K562 treated with DMSO at 1 percent for 24 hours (cell line): ENCODE data around the gene DYNC1LI2. TPM values are rescaled to one million over a fixed set of nuclear protein-coding genes. Genes with fewer than 3 reads are reported as not detected.

ENCODE experiments used
- total RNA-seq: library from RNA; unstranded; fragments of 300-600 nt; gene quantifications from 2 replicates; pipeline ENCODE4 v1.2.3, GENCODE V29; 2022; ENCODE audit warnings: low read depth; ENCODE audit not compliant: insufficient read depth

Gene DYNC1LI2
- total RNA-seq, result 21.9 and 24.1 TPM in 2 replicates

DNA sequence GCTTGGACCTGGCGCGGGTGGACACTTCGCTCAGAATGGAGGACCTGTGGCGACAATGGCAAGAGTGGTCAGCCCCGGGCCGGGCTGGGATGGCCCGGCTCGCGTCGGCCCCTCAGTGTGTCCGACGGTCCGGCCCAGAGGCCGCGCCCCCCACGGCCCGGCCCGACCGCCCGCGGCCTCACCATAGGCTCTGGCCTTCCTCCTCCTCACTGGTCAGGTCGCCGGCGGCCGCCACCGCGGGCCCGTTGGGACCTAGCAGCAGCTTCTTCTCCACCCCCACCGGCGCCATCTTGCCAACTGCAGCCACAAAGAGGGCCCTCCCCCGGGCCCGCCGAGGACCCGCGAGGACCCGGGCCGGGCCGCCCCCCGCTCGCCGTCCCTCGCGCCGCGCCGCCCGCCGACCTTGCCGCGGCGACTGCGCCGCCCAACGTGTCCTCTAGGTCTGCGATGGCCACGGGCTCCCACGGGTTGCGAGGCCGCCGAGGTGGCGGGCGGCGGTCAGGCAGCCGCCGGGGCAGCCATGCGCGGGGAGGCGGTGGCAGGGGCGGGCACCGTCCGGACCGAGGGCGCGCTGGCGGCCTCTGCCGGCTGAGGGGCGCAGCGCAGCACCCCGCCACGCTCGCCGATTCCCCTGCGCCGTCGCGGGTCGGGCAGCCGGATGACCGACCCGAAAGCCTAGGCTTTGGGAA lies at the start of gene DYNC1LI2:
TSS of gene DYNC1LI2 (minus strand) at position 307 of the 689 bp plus-strand sequence. CDS start at position 289, 18 bp downstream.

DNA sequence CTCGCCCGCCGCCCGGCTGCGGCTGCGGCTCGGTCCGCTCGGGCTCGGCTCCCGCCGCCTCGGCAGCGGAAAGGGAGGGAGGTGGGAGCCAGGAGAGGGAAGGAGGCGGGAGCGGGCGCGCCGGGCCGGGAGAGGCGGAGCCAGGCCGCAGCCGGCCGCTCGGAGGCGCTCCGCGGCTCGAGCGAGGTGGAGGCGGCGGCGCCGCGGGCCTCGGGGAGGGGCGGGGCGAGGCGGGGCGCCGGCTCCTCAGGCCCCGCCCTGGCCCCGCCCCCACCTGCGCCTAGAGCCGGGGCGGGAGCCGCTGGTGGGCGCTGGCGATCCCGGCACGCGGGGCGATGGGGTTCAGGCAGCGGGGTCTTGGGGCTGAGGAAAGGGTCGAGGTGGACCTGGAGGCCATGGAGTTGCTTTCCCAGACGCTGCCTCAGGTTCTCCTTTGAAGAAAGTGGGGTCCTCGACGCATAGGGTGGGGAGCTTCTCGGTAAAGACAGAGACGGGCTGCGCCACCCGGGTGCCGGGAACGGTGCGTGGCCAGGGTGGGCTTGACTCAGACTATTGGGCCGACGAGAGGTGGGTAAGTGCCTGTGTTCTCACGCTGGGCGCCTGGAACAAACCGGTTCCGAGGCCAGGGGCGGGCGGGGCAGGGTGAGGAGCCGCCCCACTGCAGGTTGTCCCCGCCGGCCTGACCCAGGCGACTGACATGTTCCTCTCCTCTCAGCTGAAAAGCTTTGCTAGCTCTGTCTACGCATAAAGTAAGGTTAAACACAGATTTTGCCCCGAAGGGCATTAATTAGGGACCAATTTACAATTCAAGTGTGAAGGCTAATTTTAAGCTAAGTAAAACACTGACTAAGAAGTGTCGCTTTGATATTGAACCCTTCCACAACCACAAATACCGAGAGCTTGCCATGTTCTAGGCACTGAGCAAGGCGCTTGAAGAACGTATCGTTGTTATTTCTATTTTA lies 54.5 kb downstream of the DYNC1LI2 start, which contains the start of gene CMTM4:
TSS of gene CMTM4 (minus strand) at position 75 of the 962 bp plus-strand sequence. CDS start 218 bp downstream, outside the sequence.

Other genes starting within 250 kb of the DYNC1LI2 start
- 9.3 and 9.5 TPM in 2 replicates for gene TK2, start 201.5 kb downstream of the DYNC1LI2 start, total RNA-seq
- gene CKLF, start 199.0 kb downstream of the DYNC1LI2 start, total RNA-seq, result 163 and 191 TPM in 2 replicates
- 5.9 and 6.3 TPM in 2 replicates for gene CMTM1, start 185.2 kb downstream of the DYNC1LI2 start, total RNA-seq
- gene CMTM2, start 172.1 kb downstream of the DYNC1LI2 start, total RNA-seq, result not detected in 2 replicates
- gene CMTM3, start 146.9 kb downstream of the DYNC1LI2 start, total RNA-seq, result 82.9 and 86.4 TPM in 2 replicates
- 17.1 and 19.1 TPM in 2 replicates for gene CMTM4, start 54.9 kb downstream of the DYNC1LI2 start, total RNA-seq
- gene TERB1, start 50.0 kb upstream of the DYNC1LI2 start, total RNA-seq, result not detected in 2 replicates
- gene NAE1, start 79.4 kb upstream of the DYNC1LI2 start, total RNA-seq, result 53.3 and 63.5 TPM in 2 replicates
- not detected in 2 replicates for gene CA7, start 92.8 kb upstream of the DYNC1LI2 start, total RNA-seq
- gene PDP2, start 128.9 kb upstream of the DYNC1LI2 start, total RNA-seq, result 6.1 and 7.6 TPM in 2 replicates
- not detected in 2 replicates for gene CDH16, start 167.3 kb upstream of the DYNC1LI2 start, total RNA-seq
- gene RRAD, start 173.9 kb upstream of the DYNC1LI2 start, total RNA-seq, result 8.4 and 10.3 TPM in 2 replicates
- gene CIAO2B, start 182.8 kb upstream of the DYNC1LI2 start, total RNA-seq, result 267 and 312 TPM in 2 replicates
- gene CES2, start 183.9 kb upstream of the DYNC1LI2 start, total RNA-seq, result 28.3 and 28.7 TPM in 2 replicates
- 1.00 and 1.3 TPM in 2 replicates for gene CES3, start 209.7 kb upstream of the DYNC1LI2 start, total RNA-seq
- not detected in 2 replicates for gene CES4A, start 237.0 kb upstream of the DYNC1LI2 start, total RNA-seq